HAP-1 (cell line): ENCODE results near the gene REEP6.
A peak's percentile ranks its signal among the peaks of the same experiment; 100 is the strongest.

Experiments used
- DNase-seq, 2 experiments: peaks; one replicate each; pipeline ENCODE4 v3.0.0-alpha.2; 2016 to 2020; ENCODE audit warnings: low spot score in 2 of 2
- H3K27me3 ChIP-seq: fragments of 250-450 bp; sonication (Bioruptor Pico); 2 replicates; pipeline ENCODE4 v1.5.1; 2020; ENCODE audit warnings: low read depth, mild to moderate bottlenecking, moderate library complexity
- H3K36me3 ChIP-seq: fragments of 250-450 bp; sonication (Bioruptor Pico); replicated peaks from 2 replicates; pipeline ENCODE4 v1.5.1; 2020; ENCODE audit warnings: mild to moderate bottlenecking
- H3K4me1 ChIP-seq: fragments of 250-450 bp; sonication (Bioruptor Pico); 2 replicates; pipeline ENCODE4 v1.5.1; 2020; ENCODE audit warnings: mild to moderate bottlenecking
- H3K4me3 ChIP-seq: fragments of 250-450 bp; sonication (Bioruptor Pico); 2 replicates; pipeline ENCODE4 v1.5.1; 2020; ENCODE audit warnings: mild to moderate bottlenecking, moderate library complexity
- H3K9me3 ChIP-seq: fragments of 250-450 bp; sonication (Bioruptor Pico); 2 replicates; pipeline ENCODE4 v1.5.1; 2020; ENCODE audit warnings: mild to moderate bottlenecking, moderate library complexity
- in situ Hi-C: fragments of 300-500 bp; cut with MboI; formaldehyde crosslinking; loops from 3 replicates; pipeline ENCODE4 v1.14.3; 2020; ENCODE audit warnings: low sequenced_read_pairs, inconsistent platforms, mixed read lengths

Gene REEP6

GRCh38 chr19:1508507-1508856 is 17.5 kb downstream of the REEP6 start:
- in situ Hi-C loops, result no loop called here

GRCh38 chr19:1509602-1510441 is 18.8 kb downstream of the REEP6 start:
- H3K4me1 ChIP-seq, result peaks cover 12% of the 10 kb centered on the region
- no peaks in the 10 kb centered on the region; the same call in 1 of the 2 replicates for H3K36me3 ChIP-seq
- no peaks in the 10 kb centered on the region for H3K27me3 ChIP-seq
- in situ Hi-C loops, result no loop called here
- DNase-seq, result no peak
- H3K9me3 ChIP-seq, result peaks cover 3% of the 10 kb centered on the region; the same call in 1 of the 2 replicates
- H3K4me3 ChIP-seq, result no peak overlapping the region

More at GRCh38 chr19:1508507-1508856, 17.5 kb downstream of the REEP6 start:
- Histone ChIP-seq H3K27me3 (no peaks in the 10 kb centered on the region), H3K4me3 (peak overlapping the region; percentile 19), H3K4me1 (peaks cover 12% of the 10 kb centered on the region), H3K9me3 (peaks cover 3% of the 10 kb centered on the region; the same call in 1 of the 2 replicates), H3K36me3 (no peaks in the 10 kb centered on the region; the same call in 1 of the 2 replicates)
- no peak for DNase-seq

- DNase-seq, result peak in 1 of 2 experiments; percentile 50
- no peak overlapping the region for H3K4me3 ChIP-seq
- in situ Hi-C loops, result no loop called here
- H3K36me3 ChIP-seq, result no peaks in the 10 kb centered on the region; the same call in 1 of the 2 replicates
- peaks cover 12% of the 10 kb centered on the region for H3K4me1 ChIP-seq
- no peaks in the 10 kb centered on the region for H3K27me3 ChIP-seq
- H3K9me3 ChIP-seq, result peaks cover 3% of the 10 kb centered on the region; the same call in 1 of the 2 replicates
Measured at GRCh38 chr19:1510442-1510806, 19.4 kb downstream of the REEP6 start.

GRCh38 chr19:1510807-1511206 is 19.8 kb downstream of the REEP6 start:
- H3K4me3 ChIP-seq, result no peak overlapping the region
- peaks cover 12% of the 10 kb centered on the region for H3K4me1 ChIP-seq
- no peaks in the 10 kb centered on the region; the same call in 1 of the 2 replicates for H3K36me3 ChIP-seq
- H3K27me3 ChIP-seq, result no peaks in the 10 kb centered on the region
- peaks cover 3% of the 10 kb centered on the region; the same call in 1 of the 2 replicates for H3K9me3 ChIP-seq
- in situ Hi-C loops, result no loop called here
- DNase-seq, result no peak

GRCh38 chr19:1511318-1512317 is 20.6 kb downstream of the REEP6 start:
- no peak for DNase-seq
- H3K27me3 ChIP-seq, result no peaks in the 10 kb centered on the region
- no peaks in the 10 kb centered on the region; the same call in 1 of the 2 replicates for H3K36me3 ChIP-seq
- in situ Hi-C loops, result no loop called here
- no peak overlapping the region for H3K4me3 ChIP-seq
- peaks cover 3% of the 10 kb centered on the region; the same call in 1 of the 2 replicates for H3K9me3 ChIP-seq
- peaks cover 12% of the 10 kb centered on the region for H3K4me1 ChIP-seq

GRCh38 chr19:1512671-1513498 is 21.9 kb downstream of the REEP6 start, which contains the start of gene ADAMTSL5:
Gene ADAMTSL5 (minus strand): TSS chr19:1513019. CDS start chr19:1510943, 2,076 bp downstream.
- in situ Hi-C loops, result no loop called here
- peak; percentile 65 to 82 for DNase-seq
- H3K4me3 ChIP-seq, result peak within 1 kb of the TSS; percentile 37

GRCh38 chr19:1513499-1514294 is 22.7 kb downstream of the REEP6 start:
- no peaks in the 10 kb centered on the region; the same call in 1 of the 2 replicates for H3K36me3 ChIP-seq
- H3K4me1 ChIP-seq, result peaks cover 6% of the 10 kb centered on the region; the same call in 1 of the 2 replicates
- H3K27me3 ChIP-seq, result no peaks in the 10 kb centered on the region
- DNase-seq, result peak in 1 of 2 experiments; percentile 74
- H3K9me3 ChIP-seq, result peaks cover under 1% of the 10 kb centered on the region; the same call in 1 of the 2 replicates
- H3K4me3 ChIP-seq, result peak overlapping the region; percentile 37
- in situ Hi-C loops, result no loop called here

More at GRCh38 chr19:1512671-1513498, 21.9 kb downstream of the REEP6 start, which contains the start of gene ADAMTSL5:
- no peaks in the 10 kb centered on the region for H3K27me3 ChIP-seq
- peaks cover 3% of the 10 kb centered on the region; the same call in 1 of the 2 replicates for H3K9me3 ChIP-seq
- H3K4me1 ChIP-seq, result peaks cover 9% of the 10 kb centered on the region
- H3K36me3 ChIP-seq, result no peaks in the 10 kb centered on the region; the same call in 1 of the 2 replicates

GRCh38 chr19:1514295-1514661 is 23.3 kb downstream of the REEP6 start:
- in situ Hi-C loops, result no loop called here
- Histone ChIP-seq H3K9me3 (no peaks in the 10 kb centered on the region), H3K36me3 (no peaks in the 10 kb centered on the region), H3K4me3 (no peak overlapping the region), H3K27me3 (no peaks in the 10 kb centered on the region), H3K4me1 (0 out of 2 replicates have a peak, but pooled peaks cover 6% of the 10 kb centered on the region)
- no peak for DNase-seq

GRCh38 chr19:1514986-1515721 is 24.2 kb downstream of the REEP6 start:
- H3K9me3 ChIP-seq, result no peaks in the 10 kb centered on the region
- H3K4me1 ChIP-seq, result 0 out of 2 replicates have a peak, but pooled peaks cover 6% of the 10 kb centered on the region
- H3K4me3 ChIP-seq, result no peak overlapping the region
- no peaks in the 10 kb centered on the region for H3K27me3 ChIP-seq
- no peak for DNase-seq
- H3K36me3 ChIP-seq, result no peaks in the 10 kb centered on the region
- in situ Hi-C loops, result no loop called here

- H3K4me3 ChIP-seq, result no peak overlapping the region
- 0 out of 2 replicates have a peak, but pooled peaks cover 2% of the 10 kb centered on the region for H3K4me1 ChIP-seq
- H3K27me3 ChIP-seq, result no peaks in the 10 kb centered on the region
- no peaks in the 10 kb centered on the region for H3K36me3 ChIP-seq
- in situ Hi-C loops, result no loop called here
- peak in 1 of 2 experiments; percentile 48 for DNase-seq
- H3K9me3 ChIP-seq, result no peaks in the 10 kb centered on the region
Measured at GRCh38 chr19:1516395-1516753, 25.4 kb downstream of the REEP6 start.

- no peak for DNase-seq
- no peaks in the 10 kb centered on the region for H3K36me3 ChIP-seq
- in situ Hi-C loops, result no loop called here
- no peaks in the 10 kb centered on the region for H3K4me1 ChIP-seq
- no peak overlapping the region for H3K4me3 ChIP-seq
- no peaks in the 10 kb centered on the region for H3K27me3 ChIP-seq
- H3K9me3 ChIP-seq, result no peaks in the 10 kb centered on the region
Measured at GRCh38 chr19:1518471-1518870, 27.5 kb downstream of the REEP6 start.
